GM23248 (cell line): Measurements from ENCODE around the gene ATXN3. TPM values are rescaled to one million over a fixed set of nuclear protein-coding genes. Genes with fewer than 3 reads are reported as not detected.

Experiments used
- DNase-seq: peaks from one replicate; pipeline ENCODE4 v3.0.0-alpha.2; 2015
- H2AFZ ChIP-seq: fragments of 200-600 bp; sonication (generic); 2 replicates; pipeline ENCODE4 v1.6.1; 2016; ENCODE audit warnings: antibody characterized with exemption
- H3F3A ChIP-seq: fragments of 200-600 bp; sonication (generic); 2 replicates; pipeline ENCODE4 v1.6.1; 2016; ENCODE audit warnings: mild to moderate bottlenecking, antibody characterized with exemption, mixed run types; ENCODE audit not compliant: insufficient read depth
- H3K27ac ChIP-seq: fragments of 200-600 bp; sonication (generic); 2 replicates; pipeline ENCODE4 v1.5.1; 2016; ENCODE audit warnings: mild to moderate bottlenecking
- H3K27me3 ChIP-seq: fragments of 200-600 bp; sonication (generic); replicated peaks from 2 replicates; pipeline ENCODE4 v1.6.1; 2016; ENCODE audit warnings: mild to moderate bottlenecking; ENCODE audit not compliant: insufficient read depth
- H3K36me3 ChIP-seq: fragments of 200-600 bp; sonication (generic); 2 replicates; pipeline ENCODE4 v1.6.1; 2016; ENCODE audit warnings: low read depth, mild to moderate bottlenecking
- H3K4me1 ChIP-seq: fragments of 200-600 bp; sonication (generic); 2 replicates; pipeline ENCODE4 v1.6.1; 2016; ENCODE audit warnings: mild to moderate bottlenecking; ENCODE audit not compliant: insufficient read depth
- H3K4me2 ChIP-seq: fragments of 200-600 bp; sonication (generic); one replicate; pipeline ENCODE4 v1.6.1; 2016; ENCODE audit warnings: mild to moderate bottlenecking; ENCODE audit not compliant: unreplicated experiment
- H3K4me3 ChIP-seq: fragments of 200-600 bp; sonication (generic); 2 replicates; pipeline ENCODE4 v1.5.1; 2016; ENCODE audit warnings: mild to moderate bottlenecking
- H3K79me2 ChIP-seq: fragments of 200-600 bp; sonication (generic); 2 replicates; pipeline ENCODE4 v1.6.1; 2016; ENCODE audit warnings: mild to moderate bottlenecking; ENCODE audit not compliant: insufficient read depth
- H3K9ac ChIP-seq: fragments of 200-600 bp; sonication (generic); 2 replicates; pipeline ENCODE4 v1.6.1; 2016; ENCODE audit warnings: mild to moderate bottlenecking
- H3K9me2 ChIP-seq: fragments of 200-600 bp; sonication (generic); 2 replicates; pipeline ENCODE4 v1.6.1; 2016; ENCODE audit warnings: mixed run types, mild to moderate bottlenecking, moderate library complexity; ENCODE audit not compliant: insufficient read depth
- H3K9me3 ChIP-seq: fragments of 200-600 bp; sonication (generic); one replicate; pipeline ENCODE4 v1.6.1; 2017; ENCODE audit warnings: low read depth
- H4K20me1 ChIP-seq: fragments of 200-600 bp; sonication (generic); 2 replicates; pipeline ENCODE4 v1.6.0; 2016; ENCODE audit not compliant: insufficient read depth
- EZH2 ChIP-seq: fragments of 200-600 bp; sonication (generic); IDR thresholded peaks from 2 replicates; pipeline ENCODE4 v1.6.1; 2018; ENCODE audit warnings: antibody characterized with exemption, mild to moderate bottlenecking; ENCODE audit not compliant: insufficient read depth, poor library complexity, severe bottlenecking
- EZH2phosphoT487 ChIP-seq: fragments of 200-600 bp; sonication (generic); IDR thresholded peaks from 2 replicates; pipeline ENCODE4 v1.6.1; 2018; ENCODE audit warnings: antibody characterized with exemption, moderate library complexity, mild to moderate bottlenecking, low read depth; ENCODE audit not compliant: insufficient read depth
- WGBS, 2 experiments: methylation state at CpG; one replicate each; pipeline ENCODE4 v1.1.6; 2015 to 2017; ENCODE audit warnings: low lambda C conversion rate in 2 of 2, low coverage in 1 of 2; ENCODE audit errors: missing lambda C conversion rate in 2 of 2; 5-methylcytosine and 5-hydroxymethylcytosine counted together
- in situ Hi-C: fragments of 300-500 bp; cut with MboI; formaldehyde crosslinking; loops from 2 replicates; pipeline ENCODE4 v1.15.0; 2020
- polyA plus RNA-seq: library from polyadenylated mRNA; unstranded; fragments of >200 nt; fragmentation: Nextera tagmentation; extraction: Ambion mirVana; gene quantifications from 2 replicates; pipeline ENCODE4 v1.2.1, GENCODE V29; 2016
- total RNA-seq: library from RNA; depleted of rRNA; stranded (reverse); fragments of >200 nt; shearing (Covaris generic); gene quantifications from 2 replicates; pipeline ENCODE4 v1.2.3, GENCODE V29; 2014

The ATXN3 gene
- total and polyA plus RNA-seq, 2 experiments from 2014 or later = 25.9 to 35.7 TPM

DNA sequence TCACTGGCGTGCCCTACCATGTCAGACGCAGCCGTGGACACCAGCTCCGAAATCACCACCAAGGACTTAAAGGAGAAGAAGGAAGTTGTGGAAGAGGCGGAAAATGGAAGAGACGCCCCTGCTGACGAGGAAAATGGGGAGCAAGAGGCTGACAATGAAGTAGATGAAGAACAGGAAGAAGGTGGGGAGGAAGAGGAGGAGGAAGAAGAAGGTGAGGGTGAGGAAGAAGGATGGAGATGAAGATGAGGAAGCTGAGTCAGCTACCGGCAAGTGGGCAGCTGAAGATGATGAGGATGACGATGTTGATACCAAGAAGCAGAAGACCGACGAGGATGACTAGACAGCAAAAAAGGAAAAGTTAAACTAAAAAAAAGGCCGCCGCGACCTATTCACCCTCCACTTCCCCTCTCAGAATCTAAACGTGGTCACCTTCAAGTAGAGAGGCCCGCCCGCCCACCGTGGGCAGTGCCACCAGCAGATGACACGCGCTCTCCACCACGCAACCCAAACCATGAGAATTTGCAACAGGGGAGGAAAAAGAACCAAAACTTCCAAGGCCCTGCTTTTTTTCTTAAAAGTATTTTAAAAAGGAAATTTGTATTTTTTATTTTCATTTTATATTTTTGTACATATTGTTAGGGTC, 79.7 kb downstream of the ATXN3 start:
- in situ Hi-C loops = no loop called here
- Histone ChIP-seq H3K79me2 (peaks cover 91% of the 10 kb centered on the region), H3K9ac (no peak overlapping the region), H3K4me2 (no peak overlapping the region), H2AFZ (no peak overlapping the region), H3K27me3 (no peaks in the 10 kb centered on the region), H4K20me1 (no peaks in the 10 kb centered on the region), H3K4me1 (no peaks in the 10 kb centered on the region), H3K9me3 (no peaks in the 10 kb centered on the region), H3K9me2 (no peaks in the 10 kb centered on the region), H3K36me3 (peaks cover 69% of the 10 kb centered on the region), H3F3A (no peaks in the 10 kb centered on the region), H3K27ac (no peak overlapping the region), H3K4me3 (no peak overlapping the region)
- TF ChIP-seq EZH2phosphoT487 (no peak), EZH2 (no peak)
- no peak for DNase-seq
- WGBS, 2 experiments = 94 to 96% methylated on average over 16 to 21 of the region's 21 CpGs

- WGBS, 2 experiments = 48 to 67% methylated on average over 1 of the region's 1 CpG
- Histone ChIP-seq H3K9me2 (no peaks in the 10 kb centered on the region), H4K20me1 (no peaks in the 10 kb centered on the region), H3K27ac (no peak overlapping the region), H3F3A (no peaks in the 10 kb centered on the region), H3K4me3 (no peak overlapping the region), H3K27me3 (no peaks in the 10 kb centered on the region), H3K9me3 (no peaks in the 10 kb centered on the region), H3K36me3 (peaks cover 50% of the 10 kb centered on the region), H3K9ac (no peak overlapping the region), H3K79me2 (peaks cover 70% of the 10 kb centered on the region), H3K4me2 (no peak overlapping the region), H3K4me1 (no peaks in the 10 kb centered on the region), H2AFZ (no peak overlapping the region)
- in situ Hi-C loops = no loop called here
- no peak for TF ChIP-seq EZH2
- DNase-seq = no peak
Observed at GRCh38 chr14:92022036-92022435, 84.3 kb downstream of the ATXN3 start.

DNA sequence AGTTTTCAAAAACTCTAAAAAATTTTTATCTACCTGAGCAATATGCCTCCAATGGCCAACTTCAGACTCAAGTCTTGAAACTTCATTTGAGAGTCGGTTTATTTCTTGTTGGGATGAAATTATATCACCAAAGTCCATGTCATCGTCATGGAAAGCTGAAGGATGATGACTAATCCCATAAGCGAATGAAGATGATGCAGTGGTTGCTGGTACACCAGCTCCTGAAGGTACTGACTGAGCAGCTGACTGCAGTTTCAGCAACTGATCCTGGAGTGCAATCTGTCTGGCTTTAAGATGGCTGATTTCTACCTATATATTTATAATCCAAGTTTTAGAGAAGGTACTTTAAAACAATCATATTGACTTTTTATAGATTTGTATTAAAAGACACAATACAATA, 84.9 kb downstream of the ATXN3 start:
- Histone ChIP-seq H3K9ac (no peak overlapping the region), H3K36me3 (peaks cover 54% of the 10 kb centered on the region), H3K79me2 (peaks cover 67% of the 10 kb centered on the region), H3K9me3 (no peaks in the 10 kb centered on the region), H2AFZ (no peak overlapping the region), H3K4me2 (no peak overlapping the region), H3K27ac (no peak overlapping the region), H3K4me3 (no peak overlapping the region), H3K27me3 (no peaks in the 10 kb centered on the region), H3F3A (no peaks in the 10 kb centered on the region), H3K4me1 (no peaks in the 10 kb centered on the region), H4K20me1 (no peaks in the 10 kb centered on the region), H3K9me2 (no peaks in the 10 kb centered on the region)
- 95 to 99% methylated on average over 3 of the region's 3 CpGs for WGBS, 2 experiments
- in situ Hi-C loops = no loop called here
- no peak for DNase-seq
- no peak for TF ChIP-seq EZH2phosphoT487
- TF ChIP-seq EZH2 = no peak

GRCh38 chr14:92014040-92014439, 92.3 kb downstream of the ATXN3 start:
- H3K79me2 ChIP-seq = peaks cover 24% of the 10 kb centered on the region
- in situ Hi-C loops = no loop called here
- H3K9me3 ChIP-seq = no peaks in the 10 kb centered on the region
- no peaks in the 10 kb centered on the region for H3K27me3 ChIP-seq
- DNase-seq = peak; percentile 14
- H2AFZ ChIP-seq = no peak overlapping the region
- no peak overlapping the region for H3K27ac ChIP-seq
- no peak overlapping the region for H3K4me2 ChIP-seq
- H3K36me3 ChIP-seq = peaks cover 50% of the 10 kb centered on the region
- H3F3A ChIP-seq = no peaks in the 10 kb centered on the region
- TF ChIP-seq EZH2phosphoT487 = no peak
- TF ChIP-seq EZH2 = no peak
- no peak overlapping the region for H3K4me3 ChIP-seq
- H3K9ac ChIP-seq = no peak overlapping the region
- no peaks in the 10 kb centered on the region for H3K9me2 ChIP-seq
- no peaks in the 10 kb centered on the region for H3K4me1 ChIP-seq
- H4K20me1 ChIP-seq = no peaks in the 10 kb centered on the region

- 77 to 85% methylated on average over 4 of the region's 4 CpGs for WGBS, 2 experiments
- TF ChIP-seq EZH2 (no peak), EZH2phosphoT487 (no peak)
- Histone ChIP-seq H3K79me2 (peaks cover 22% of the 10 kb centered on the region), H2AFZ (no peak overlapping the region), H3K27me3 (no peaks in the 10 kb centered on the region), H3K4me3 (no peak overlapping the region), H3K27ac (no peak overlapping the region), H3K36me3 (peaks cover 49% of the 10 kb centered on the region), H3K4me1 (no peaks in the 10 kb centered on the region), H3F3A (no peaks in the 10 kb centered on the region), H3K4me2 (no peak overlapping the region), H3K9ac (no peak overlapping the region), H4K20me1 (no peaks in the 10 kb centered on the region), H3K9me3 (no peaks in the 10 kb centered on the region), H3K9me2 (no peaks in the 10 kb centered on the region)
- in situ Hi-C loops = no loop called here
- DNase-seq = no peak
Observed at GRCh38 chr14:92012121-92012748, 94.1 kb downstream of the ATXN3 start.
